ENCODE results near the gene SESN1.

GRCh38 chr6:108944071-108944470 lies 150.6 kb downstream of the SESN1 start:
- TF ChIP-seq CTCF (IDR thresholded peaks at IDR 0.05) (no peak), POLR2A (IDR thresholded peaks at IDR 0.05) (no peak)

Measured in tibial nerve (tissue), 3 donors.